HUDEP-2 (cell line): Measurements from ENCODE around the gene BTBD10.

ENCODE experiments used
- DNase-seq, 76 experiments: peaks; one replicate each; lab custom pipeline; 2025; ENCODE audit not compliant: unreplicated experiment in 76 of 76; lab: John Stamatoyannopoulos, UW

Gene BTBD10

GRCh38 chr11:13462901-13463778 lies at the start of gene BTBD10:
Gene BTBD10 (minus strand): TSS chr11:13463222. CDS start chr11:13445124, 18,098 bp downstream.
- DNase-seq = peak; percentile 25 to 92 (median 84)

- no peak for DNase-seq
These were observed 40.4 kb upstream of the BTBD10 start for GRCh38 chr11:13503393-13503792.

- DNase-seq = no peak
These were observed 39.5 kb upstream of the BTBD10 start for GRCh38 chr11:13502492-13502891.

GRCh38 chr11:13495929-13496328 lies 32.9 kb upstream of the BTBD10 start, which contains the start of gene PTH:
Gene PTH (minus strand): TSS chr11:13495997. CDS start chr11:13492855, 3,142 bp downstream.
- no peak for DNase-seq

GRCh38 chr11:13494051-13494450 lies 31.0 kb upstream of the BTBD10 start:
- DNase-seq = no peak

GRCh38 chr11:13487661-13488030 lies 24.6 kb upstream of the BTBD10 start:
- DNase-seq = peak in 28 of 76 experiments; percentile 1 to 55 (median 9)

GRCh38 chr11:13486926-13487660 lies 24.1 kb upstream of the BTBD10 start:
- DNase-seq = peak in 61 of 76 experiments; percentile 8 to 71 (median 46)

GRCh38 chr11:13480198-13480597 lies 17.2 kb upstream of the BTBD10 start:
- no peak for DNase-seq

GRCh38 chr11:13479688-13480087 lies 16.7 kb upstream of the BTBD10 start:
- no peak for DNase-seq

GRCh38 chr11:13475091-13475490 lies 12.1 kb upstream of the BTBD10 start:
- no peak for DNase-seq

- DNase-seq = no peak
These were observed 10.1 kb upstream of the BTBD10 start for GRCh38 chr11:13473013-13473722.

- no peak for DNase-seq
These were observed 5.7 kb upstream of the BTBD10 start for GRCh38 chr11:13468750-13469149.

- DNase-seq = peak in 22 of 76 experiments; percentile 1 to 48 (median 15)
These were observed 2.9 kb upstream of the BTBD10 start for GRCh38 chr11:13465909-13466371.

- peak in 3 of 76 experiments; percentile 21 to 35 (median 28) for DNase-seq
These were observed 813 bp upstream of the BTBD10 start for GRCh38 chr11:13463779-13464290.

GRCh38 chr11:13462311-13462900 lies 616 bp downstream of the BTBD10 start:
- peak in 22 of 76 experiments; percentile 1 to 58 (median 29) for DNase-seq

GRCh38 chr11:13461291-13461690 lies 1.7 kb downstream of the BTBD10 start:
- DNase-seq = no peak

- DNase-seq = no peak
These were observed 12.1 kb downstream of the BTBD10 start for GRCh38 chr11:13450832-13451397.

GRCh38 chr11:13449522-13449921 lies 13.5 kb downstream of the BTBD10 start:
- DNase-seq = no peak

- DNase-seq = no peak
These were observed 14.1 kb downstream of the BTBD10 start for GRCh38 chr11:13448876-13449275.

- no peak for DNase-seq
These were observed 16.6 kb downstream of the BTBD10 start for GRCh38 chr11:13446444-13446843.
